Measurements from ENCODE around the gene KCTD7.
"Not testable (repeated sequence)": the region's sequence is repeated elsewhere in the genome, so short reads cannot be mapped to it uniquely, and the experiment has no call there.

The KCTD7 gene

GRCh38 chr7:66654275-66655112 lies 25.8 kb downstream of the KCTD7 start:
- H3K36me3 ChIP-seq (ENCODE audit: control insufficient read depth, insufficient read depth, low read length) = no peaks in the 10 kb centered on the region
- TF ChIP-seq, protein P1, sequence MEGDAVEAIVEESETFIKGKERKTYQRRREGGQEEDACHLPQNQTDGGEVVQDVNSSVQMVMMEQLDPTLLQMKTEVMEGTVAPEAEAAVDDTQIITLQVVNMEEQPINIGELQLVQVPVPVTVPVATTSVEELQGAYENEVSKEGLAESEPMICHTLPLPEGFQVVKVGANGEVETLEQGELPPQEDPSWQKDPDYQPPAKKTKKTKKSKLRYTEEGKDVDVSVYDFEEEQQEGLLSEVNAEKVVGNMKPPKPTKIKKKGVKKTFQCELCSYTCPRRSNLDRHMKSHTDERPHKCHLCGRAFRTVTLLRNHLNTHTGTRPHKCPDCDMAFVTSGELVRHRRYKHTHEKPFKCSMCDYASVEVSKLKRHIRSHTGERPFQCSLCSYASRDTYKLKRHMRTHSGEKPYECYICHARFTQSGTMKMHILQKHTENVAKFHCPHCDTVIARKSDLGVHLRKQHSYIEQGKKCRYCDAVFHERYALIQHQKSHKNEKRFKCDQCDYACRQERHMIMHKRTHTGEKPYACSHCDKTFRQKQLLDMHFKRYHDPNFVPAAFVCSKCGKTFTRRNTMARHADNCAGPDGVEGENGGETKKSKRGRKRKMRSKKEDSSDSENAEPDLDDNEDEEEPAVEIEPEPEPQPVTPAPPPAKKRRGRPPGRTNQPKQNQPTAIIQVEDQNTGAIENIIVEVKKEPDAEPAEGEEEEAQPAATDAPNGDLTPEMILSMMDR (IDR thresholded peaks at IDR 0.05) = no peak
- peak overlapping the region; percentile 85 for H2AFZ ChIP-seq
- no peaks in the 10 kb centered on the region for H3K27me3 ChIP-seq (ENCODE audit: control insufficient read depth, insufficient read depth, low read length)
- H3K9ac ChIP-seq = peak overlapping the region; percentile 56
- H3K27ac ChIP-seq = peak overlapping the region; percentile 91
- H3K4me1 ChIP-seq = no peaks in the 10 kb centered on the region
- H3K4me2 ChIP-seq (ENCODE audit: low read length) = peak overlapping the region; percentile 100
- no peaks in the 10 kb centered on the region for H3K9me3 ChIP-seq (ENCODE audit: control insufficient read depth, low read length)
- H3K79me2 ChIP-seq = peaks cover 10% of the 10 kb centered on the region
- H3K4me3 ChIP-seq (ENCODE audit: low read depth, low read length) = peak overlapping the region; percentile 69

GRCh38 chr7:66655113-66655806 lies 26.6 kb downstream of the KCTD7 start:
- peak overlapping the region; percentile 85 for H2AFZ ChIP-seq
- H3K4me3 ChIP-seq (ENCODE audit: low read depth, low read length) = peak overlapping the region; percentile 69
- H3K27me3 ChIP-seq (ENCODE audit: control insufficient read depth, insufficient read depth, low read length); H3K79me2 ChIP-seq; H3K36me3 ChIP-seq (ENCODE audit: control insufficient read depth, insufficient read depth, low read length); H3K9me3 ChIP-seq (ENCODE audit: control insufficient read depth, low read length); H3K4me1 ChIP-seq: not testable (repeated sequence)
- peak overlapping the region; percentile 100 for H3K4me2 ChIP-seq (ENCODE audit: low read length)
- peak overlapping the region; percentile 3 for H3K9ac ChIP-seq
- peak overlapping the region; percentile 91 for H3K27ac ChIP-seq

DNA sequence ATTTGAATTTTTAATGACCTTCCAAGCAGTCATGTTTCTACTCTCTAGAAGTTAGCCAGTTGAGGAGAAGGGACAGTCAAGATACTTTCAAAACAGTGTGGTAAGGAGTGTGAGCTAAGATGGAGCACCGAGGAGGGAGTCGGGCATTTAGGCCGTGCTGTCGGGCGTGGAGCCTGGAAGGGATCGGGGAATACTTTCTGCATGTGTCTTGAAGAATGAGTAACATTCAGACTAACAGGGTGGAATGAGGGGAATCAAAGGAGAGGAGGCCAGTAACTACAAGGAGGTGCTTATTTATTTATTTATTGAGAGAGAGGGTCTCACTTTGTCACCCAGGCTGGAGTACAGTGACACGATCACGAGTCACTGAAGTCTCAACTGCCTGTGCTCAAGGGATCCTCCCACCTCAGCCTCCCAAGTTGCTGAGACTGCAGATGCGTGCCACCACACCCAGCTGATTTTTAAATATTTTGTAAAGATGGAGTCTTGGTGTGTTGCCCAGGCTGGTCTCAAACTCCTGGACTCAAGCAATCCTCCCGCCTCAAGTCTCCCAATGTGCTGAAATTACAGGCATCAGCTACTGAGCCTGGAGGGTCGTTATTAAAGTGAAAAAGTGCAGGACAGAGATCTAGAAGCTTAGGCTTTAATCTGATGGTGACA lies 27.3 kb downstream of the KCTD7 start:
- H3K27ac ChIP-seq; H3K27me3 ChIP-seq (ENCODE audit: control insufficient read depth, insufficient read depth, low read length); H3K9ac ChIP-seq; H2AFZ ChIP-seq; H3K36me3 ChIP-seq (ENCODE audit: control insufficient read depth, insufficient read depth, low read length); H3K4me3 ChIP-seq (ENCODE audit: low read depth, low read length); H3K79me2 ChIP-seq; H3K4me2 ChIP-seq (ENCODE audit: low read length); H3K9me3 ChIP-seq (ENCODE audit: control insufficient read depth, low read length); H3K4me1 ChIP-seq: not testable (repeated sequence)

- H3K9me3 ChIP-seq (ENCODE audit: control insufficient read depth, low read length) = no peaks in the 10 kb centered on the region
- no peak overlapping the region for H3K4me2 ChIP-seq (ENCODE audit: low read length)
- H3K9ac ChIP-seq = no peak overlapping the region
- H3K27me3 ChIP-seq (ENCODE audit: control insufficient read depth, insufficient read depth, low read length) = no peaks in the 10 kb centered on the region
- TF ChIP-seq, protein P1 (IDR thresholded peaks at IDR 0.05) = no peak
- H3K79me2 ChIP-seq = peaks cover 17% of the 10 kb centered on the region
- no peaks in the 10 kb centered on the region for H3K36me3 ChIP-seq (ENCODE audit: control insufficient read depth, insufficient read depth, low read length)
- no peak overlapping the region for H3K27ac ChIP-seq
- H3K4me3 ChIP-seq (ENCODE audit: low read depth, low read length) = no peak overlapping the region
- no peak overlapping the region for H2AFZ ChIP-seq
- no peaks in the 10 kb centered on the region for H3K4me1 ChIP-seq
Observed at GRCh38 chr7:66657798-66658197, 29.1 kb downstream of the KCTD7 start.

GRCh38 chr7:66662646-66663264 lies 34.1 kb downstream of the KCTD7 start:
- Histone ChIP-seq H3K27me3 (ENCODE audit: control insufficient read depth, insufficient read depth, low read length) (no peaks in the 10 kb centered on the region), H3K79me2 (peaks cover 20% of the 10 kb centered on the region), H3K4me3 (ENCODE audit: low read depth, low read length) (no peak overlapping the region), H2AFZ (no peak overlapping the region), H3K9me3 (ENCODE audit: control insufficient read depth, low read length) (no peaks in the 10 kb centered on the region), H3K36me3 (ENCODE audit: control insufficient read depth, insufficient read depth, low read length) (no peaks in the 10 kb centered on the region), H3K4me1 (no peaks in the 10 kb centered on the region), H3K27ac (no peak overlapping the region), H3K4me2 (ENCODE audit: low read length) (no peak overlapping the region), H3K9ac (no peak overlapping the region)
- TF ChIP-seq, protein P1 (IDR thresholded peaks at IDR 0.05) = no peak

Measured in parathyroid adenoma (tissue), 2 donors.